Endodermal cell (in vitro differentiated cells): Measurements from ENCODE around the gene INO80E. TPM values are rescaled to one million over a fixed set of nuclear protein-coding genes. Genes with fewer than 3 reads are reported as not detected.

Experiments
- DNase-seq: peaks from one replicate; pipeline ENCODE4 v3.0.0-alpha.2; 2017
- H3K27ac ChIP-seq: 2 replicates; pipeline ENCODE4 v1.5.1; 2013; ENCODE audit warnings: mild to moderate bottlenecking, low read depth, low read length, moderate library complexity
- H3K27me3 ChIP-seq: 2 replicates; pipeline ENCODE4 v1.6.1; 2013; ENCODE audit warnings: mild to moderate bottlenecking, low read length, moderate library complexity; ENCODE audit not compliant: insufficient read depth, control insufficient read depth, poor library complexity, severe bottlenecking
- H3K36me3 ChIP-seq: 2 replicates; pipeline ENCODE4 v1.7.0; 2013; ENCODE audit warnings: mild to moderate bottlenecking, low read length, moderate library complexity; ENCODE audit not compliant: control insufficient read depth, insufficient read depth
- H3K4me1 ChIP-seq: one replicate; pipeline ENCODE4 v1.7.0; 2013; ENCODE audit warnings: low read length; ENCODE audit not compliant: control insufficient read depth, insufficient read depth
- H3K4me3 ChIP-seq: 2 replicates; pipeline ENCODE4 v1.5.1; 2013; ENCODE audit warnings: mild to moderate bottlenecking, low read length, moderate library complexity
- H3K9ac ChIP-seq: 2 replicates; pipeline ENCODE4 v1.6.1; 2013; ENCODE audit warnings: mild to moderate bottlenecking, low read length, moderate library complexity; ENCODE audit not compliant: poor library complexity, severe bottlenecking; ENCODE audit errors: extremely low read depth
- H3K9me3 ChIP-seq: 2 replicates; pipeline ENCODE4 v1.6.1; 2013; ENCODE audit warnings: mild to moderate bottlenecking, low read length, moderate library complexity; ENCODE audit not compliant: control insufficient read depth
- H3K27ac Mint-ChIP-seq: 2 replicates; pipeline ENCODE4 v1.8.0; 2020; ENCODE audit warnings: mixed read lengths
- H3K27me3 Mint-ChIP-seq: 2 replicates; pipeline ENCODE4 v1.8.0; 2021; ENCODE audit warnings: mild to moderate bottlenecking, mixed read lengths; ENCODE audit not compliant: insufficient read depth
- H3K36me3 Mint-ChIP-seq: 2 replicates; pipeline ENCODE4 v1.8.0; 2020; ENCODE audit warnings: low read depth, mixed read lengths
- H3K4me1 Mint-ChIP-seq: 2 replicates; pipeline ENCODE4 v1.8.0; 2020; ENCODE audit warnings: mixed read lengths
- H3K4me3 Mint-ChIP-seq: 2 replicates; pipeline ENCODE4 v1.8.0; 2020; ENCODE audit warnings: mild to moderate bottlenecking, moderate library complexity, mixed read lengths
- H3K9me3 Mint-ChIP-seq: 2 replicates; pipeline ENCODE4 v1.8.0; 2020; ENCODE audit warnings: mild to moderate bottlenecking, mixed read lengths
- CTCF ChIP-seq: fragments of 200-600 bp; sonication (generic); conservative IDR thresholded peaks from 2 replicates; pipeline ENCODE4 v1.5.0; 2021; ENCODE audit warnings: antibody characterized with exemption, mild to moderate bottlenecking
- WGBS, 2 experiments: methylation state at CpG; one replicate each; pipeline versions ENCODE4 v1.1.5 to v1.1.7; 2013; ENCODE audit warnings: missing lambda C conversion rate in 2 of 2, mixed read lengths in 1 of 2; ENCODE audit not compliant: insufficient coverage in 1 of 2, insufficient read length in 1 of 2; 5-methylcytosine and 5-hydroxymethylcytosine counted together
- total RNA-seq, 2 donors: library from RNA; stranded (reverse); fragmentation: NEBNext Ultra II Directional in 1 of 2; extraction: Animal tissue kit (Norgen Biotek cat#: 25700) in 1 of 2; gene quantifications; 2 replicates in 1 of 2; 3 replicates in 1 of 2; pipeline ENCODE4 v1.2.1, GENCODE V29; 2021

Gene INO80E
- total RNA-seq, 2 donors from 2014 or later: 77.4 to 80.1 TPM

GRCh38 chr16:30051518-30051917 is 55.5 kb downstream of the INO80E start:
- no peaks in the 10 kb centered on the region for H3K9me3 ChIP-seq
- Mint-ChIP-seq H3K27ac (peak overlapping the region; percentile 47), H3K4me3 (peak overlapping the region; percentile 72), H3K4me1 (peaks cover 4% of the 10 kb centered on the region), H3K36me3 (no peaks in the 10 kb centered on the region), H3K27me3 (peaks cover 10% of the 10 kb centered on the region), H3K9me3 (no peaks in the 10 kb centered on the region)
- H3K36me3 ChIP-seq: peaks cover 3% of the 10 kb centered on the region
- TF ChIP-seq CTCF: no peak
- H3K9ac ChIP-seq: no peak overlapping the region
- H3K27me3 ChIP-seq: no peaks in the 10 kb centered on the region
- peak; percentile 57 for DNase-seq
- 77 to 83% methylated on average over 3 of the region's 3 CpGs for WGBS, 2 experiments
- no peak overlapping the region for H3K4me3 ChIP-seq
- H3K4me1 ChIP-seq: no peaks in the 10 kb centered on the region
- H3K27ac ChIP-seq: no peak overlapping the region

- Mint-ChIP-seq H3K27ac (no peak overlapping the region), H3K9me3 (no peaks in the 10 kb centered on the region), H3K36me3 (no peaks in the 10 kb centered on the region), H3K4me3 (peak overlapping the region; percentile 72), H3K27me3 (peaks cover 10% of the 10 kb centered on the region), H3K4me1 (peaks cover 4% of the 10 kb centered on the region)
- peak overlapping the region; percentile 50 for H3K9ac ChIP-seq
- peaks cover 3% of the 10 kb centered on the region for H3K36me3 ChIP-seq
- H3K4me3 ChIP-seq: peak overlapping the region; percentile 85
- TF ChIP-seq CTCF: no peak
- no peaks in the 10 kb centered on the region for H3K9me3 ChIP-seq
- H3K4me1 ChIP-seq: no peaks in the 10 kb centered on the region
- WGBS, 2 experiments: 0 to 3% methylated on average over 2 to 47 of the region's 58 CpGs
- no peaks in the 10 kb centered on the region for H3K27me3 ChIP-seq
- no peak overlapping the region for H3K27ac ChIP-seq
- peak; percentile 96 for DNase-seq
These were observed 56.8 kb downstream of the INO80E start for GRCh38 chr16:30052671-30053372.

- Histone ChIP-seq H3K4me3 (peak overlapping the region; percentile 85), H3K36me3 (peaks cover 3% of the 10 kb centered on the region), H3K27ac (no peak overlapping the region), H3K9ac (peak overlapping the region; percentile 50), H3K27me3 (no peaks in the 10 kb centered on the region), H3K4me1 (no peaks in the 10 kb centered on the region), H3K9me3 (no peaks in the 10 kb centered on the region)
- H3K27me3 Mint-ChIP-seq: peaks cover 10% of the 10 kb centered on the region
- H3K4me1 Mint-ChIP-seq: peaks cover 4% of the 10 kb centered on the region
- peak; percentile 61 for DNase-seq
- H3K36me3 Mint-ChIP-seq: no peaks in the 10 kb centered on the region
- H3K27ac Mint-ChIP-seq: no peak overlapping the region
- WGBS, 2 experiments: 21 to 22% methylated on average over 15 to 19 of the region's 19 CpGs
- peak overlapping the region; percentile 72 for H3K4me3 Mint-ChIP-seq
- no peaks in the 10 kb centered on the region for H3K9me3 Mint-ChIP-seq
- TF ChIP-seq CTCF: no peak
These were observed 57.5 kb downstream of the INO80E start for GRCh38 chr16:30053376-30054015.
